ENCODE results near the gene PHACTR3. TPM values are rescaled to one million over a fixed set of nuclear protein-coding genes. Genes with fewer than 3 reads are reported as not detected.

Gene PHACTR3
- total RNA-seq, 4 donors from 2014 or later: 0.54 to 0.81 (median 0.59) TPM; not detected in 1

DNA sequence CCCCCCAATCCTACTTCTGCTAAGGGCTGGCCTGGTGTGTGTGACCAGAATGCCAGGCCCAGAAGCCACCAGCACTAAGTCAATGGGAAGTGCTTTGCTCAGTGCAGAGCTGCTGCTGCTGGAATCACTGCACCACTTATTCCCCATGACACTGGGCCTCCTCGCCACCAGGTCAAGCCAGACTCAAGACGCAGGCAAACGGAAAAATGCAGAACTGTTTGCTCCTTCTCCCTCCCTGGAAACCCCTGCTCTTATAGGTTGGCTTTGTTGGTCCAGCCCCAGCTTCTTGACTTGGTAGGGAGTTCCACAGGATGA is 121.9 kb downstream of the PHACTR3 start:
- H3K9me3 ChIP-seq: no peaks in the 10 kb centered on the region
- peaks cover 32% of the 10 kb centered on the region for H3K27me3 ChIP-seq
- 80% methylated on average over 2 of the region's 3 CpGs; no CpG with 5 or more reads in 1 of the 2 donors for WGBS, 2 donors (ENCODE audit: low coverage in 1 of 2)
- H3K27ac ChIP-seq: no peak overlapping the region
- no peak overlapping the region for H3K4me3 ChIP-seq
- TF ChIP-seq POLR2AphosphoS5 (IDR thresholded peaks at IDR 0.05) (no peak), EP300 (IDR thresholded peaks at IDR 0.05) (no peak), POLR2A (IDR thresholded peaks at IDR 0.05) (no peak)
- TF ChIP-seq, protein P1, sequence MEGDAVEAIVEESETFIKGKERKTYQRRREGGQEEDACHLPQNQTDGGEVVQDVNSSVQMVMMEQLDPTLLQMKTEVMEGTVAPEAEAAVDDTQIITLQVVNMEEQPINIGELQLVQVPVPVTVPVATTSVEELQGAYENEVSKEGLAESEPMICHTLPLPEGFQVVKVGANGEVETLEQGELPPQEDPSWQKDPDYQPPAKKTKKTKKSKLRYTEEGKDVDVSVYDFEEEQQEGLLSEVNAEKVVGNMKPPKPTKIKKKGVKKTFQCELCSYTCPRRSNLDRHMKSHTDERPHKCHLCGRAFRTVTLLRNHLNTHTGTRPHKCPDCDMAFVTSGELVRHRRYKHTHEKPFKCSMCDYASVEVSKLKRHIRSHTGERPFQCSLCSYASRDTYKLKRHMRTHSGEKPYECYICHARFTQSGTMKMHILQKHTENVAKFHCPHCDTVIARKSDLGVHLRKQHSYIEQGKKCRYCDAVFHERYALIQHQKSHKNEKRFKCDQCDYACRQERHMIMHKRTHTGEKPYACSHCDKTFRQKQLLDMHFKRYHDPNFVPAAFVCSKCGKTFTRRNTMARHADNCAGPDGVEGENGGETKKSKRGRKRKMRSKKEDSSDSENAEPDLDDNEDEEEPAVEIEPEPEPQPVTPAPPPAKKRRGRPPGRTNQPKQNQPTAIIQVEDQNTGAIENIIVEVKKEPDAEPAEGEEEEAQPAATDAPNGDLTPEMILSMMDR (IDR thresholded peaks at IDR 0.05): no peak
- no peaks in the 10 kb centered on the region for H3K36me3 ChIP-seq
- no peak for ATAC-seq
- no peaks in the 10 kb centered on the region for H3K4me1 ChIP-seq

DNA sequence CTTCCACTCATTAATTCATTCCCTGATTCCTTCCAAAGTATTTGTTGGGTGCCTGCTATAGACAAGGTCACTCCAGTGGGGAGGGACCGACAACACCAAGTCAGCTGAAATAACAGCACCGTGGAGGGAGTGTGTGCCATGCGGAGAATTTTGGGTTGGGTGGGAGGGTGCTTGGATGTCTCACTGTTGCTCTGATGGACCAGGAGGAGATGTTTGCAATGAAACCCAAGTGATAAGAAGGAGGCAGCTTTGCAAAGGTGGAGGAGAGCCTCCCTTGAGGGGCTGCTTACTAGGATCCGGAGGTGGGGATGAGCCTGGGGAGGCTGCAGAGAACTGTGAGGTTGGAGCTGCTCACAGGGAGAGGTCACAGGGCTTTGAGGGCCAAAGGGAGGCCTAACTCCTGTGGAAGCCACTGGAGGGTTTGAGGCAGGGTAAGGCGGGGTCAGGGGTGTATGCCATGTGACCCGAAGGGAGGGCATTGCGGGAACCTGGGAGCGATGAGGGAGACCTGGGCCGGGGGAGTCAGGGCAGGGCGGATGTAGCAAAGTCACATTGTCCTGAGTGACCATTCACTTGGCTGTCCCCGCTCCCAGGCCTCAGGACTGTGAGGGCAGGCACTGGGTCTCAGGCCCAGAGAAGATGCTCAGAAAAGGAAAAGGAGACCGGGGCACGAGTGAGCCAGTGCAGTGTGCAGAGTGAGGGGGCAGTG is 124.5 kb downstream of the PHACTR3 start:
- ATAC-seq: no peak
- TF ChIP-seq, protein P1 (IDR thresholded peaks at IDR 0.05): no peak
- H3K9me3 ChIP-seq: no peaks in the 10 kb centered on the region
- H3K4me1 ChIP-seq: no peaks in the 10 kb centered on the region
- no peak overlapping the region for H3K4me3 ChIP-seq
- H3K27ac ChIP-seq: no peak overlapping the region
- 86 to 98% methylated on average over 5 to 8 of the region's 13 CpGs for WGBS, 2 donors (ENCODE audit: low coverage in 1 of 2)
- H3K36me3 ChIP-seq: no peaks in the 10 kb centered on the region
- H3K27me3 ChIP-seq: peaks cover 32% of the 10 kb centered on the region

DNA sequence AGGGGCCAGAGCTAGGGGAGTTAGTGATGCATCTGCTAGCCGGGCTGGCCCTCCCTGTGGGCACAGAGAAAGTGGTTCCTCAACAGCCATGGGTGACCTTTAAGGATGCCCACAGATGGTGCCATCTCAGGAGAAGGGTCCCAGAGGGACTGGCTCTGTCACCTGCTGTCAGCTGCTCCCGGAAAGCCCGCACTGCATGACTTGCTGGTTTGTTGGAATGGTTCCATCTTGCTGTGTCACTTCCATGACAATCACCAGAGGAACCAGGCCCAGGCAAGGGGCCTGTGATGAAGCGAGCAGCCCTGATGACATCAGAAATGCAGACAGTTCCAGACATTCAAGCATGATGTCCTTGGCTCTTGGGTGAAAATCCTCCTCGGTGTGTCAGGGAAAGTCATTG is 125.2 kb downstream of the PHACTR3 start:
- Histone ChIP-seq H3K4me3 (no peak overlapping the region), H3K27me3 (peaks cover 29% of the 10 kb centered on the region), H3K27ac (no peak overlapping the region), H3K9me3 (no peaks in the 10 kb centered on the region), H3K36me3 (no peaks in the 10 kb centered on the region), H3K4me1 (no peaks in the 10 kb centered on the region)
- 81 to 100% methylated on average over 1 to 5 of the region's 5 CpGs for WGBS, 2 donors (ENCODE audit: low coverage in 1 of 2)
- no peak for ATAC-seq
- TF ChIP-seq POLR2A (IDR thresholded peaks at IDR 0.05): no peak
- no peak for TF ChIP-seq POLR2AphosphoS5 (IDR thresholded peaks at IDR 0.05)
- TF ChIP-seq, protein P1 (IDR thresholded peaks at IDR 0.05): no peak
- TF ChIP-seq EP300 (IDR thresholded peaks at IDR 0.05): no peak

DNA sequence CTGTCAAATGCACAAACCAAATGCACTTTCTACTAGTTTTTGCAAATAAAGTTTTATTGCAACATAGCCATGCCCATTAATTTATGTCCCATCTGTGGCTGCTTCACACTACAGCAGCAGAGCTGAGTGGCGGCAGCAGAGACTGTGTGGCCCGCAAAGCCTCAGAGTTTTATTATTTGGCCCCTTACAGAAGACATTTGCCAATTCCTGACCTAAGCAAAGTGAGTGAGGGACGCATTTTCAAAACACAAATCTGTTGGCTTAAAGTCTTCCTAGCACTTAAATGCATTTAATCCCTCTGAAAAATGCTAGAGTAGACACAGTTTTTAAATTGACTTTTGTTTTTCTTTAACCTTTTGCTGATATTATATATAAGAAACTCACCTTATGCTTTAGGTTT is 126.4 kb downstream of the PHACTR3 start:
- H3K9me3 ChIP-seq: no peaks in the 10 kb centered on the region
- ATAC-seq: no peak
- TF ChIP-seq EP300 (IDR thresholded peaks at IDR 0.05) (no peak), POLR2A (IDR thresholded peaks at IDR 0.05) (no peak), POLR2AphosphoS5 (IDR thresholded peaks at IDR 0.05) (no peak)
- TF ChIP-seq, protein P1 (IDR thresholded peaks at IDR 0.05): no peak
- H3K4me1 ChIP-seq: no peaks in the 10 kb centered on the region
- H3K36me3 ChIP-seq: no peaks in the 10 kb centered on the region
- WGBS, 2 donors (ENCODE audit: low coverage in 1 of 2): 54 to 87% methylated on average over 2 to 3 of the region's 3 CpGs
- no peak overlapping the region for H3K27ac ChIP-seq
- H3K4me3 ChIP-seq: no peak overlapping the region
- H3K27me3 ChIP-seq: peaks cover 23% of the 10 kb centered on the region

DNA sequence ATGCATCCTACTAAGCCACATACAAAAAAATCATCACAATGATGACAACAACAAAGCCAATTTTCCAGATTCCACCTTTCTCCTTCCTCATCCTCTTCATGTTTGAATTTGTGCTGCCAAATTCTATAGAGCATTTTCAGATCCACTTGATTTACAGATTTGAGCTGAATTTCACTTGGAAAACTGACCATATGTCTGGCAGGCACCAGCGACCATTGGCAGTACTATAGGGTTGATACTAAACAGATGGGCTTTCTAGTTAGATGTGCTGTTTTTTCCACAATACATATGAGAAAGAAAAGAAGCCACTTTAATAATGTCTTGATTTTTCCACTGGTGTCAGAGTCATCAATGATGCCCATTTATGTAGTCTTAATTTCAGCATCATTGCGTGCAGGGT is 127.0 kb downstream of the PHACTR3 start:
- H3K36me3 ChIP-seq: no peaks in the 10 kb centered on the region
- 72 to 75% methylated on average over 2 of the region's 2 CpGs for WGBS, 2 donors (ENCODE audit: low coverage in 1 of 2)
- TF ChIP-seq POLR2AphosphoS5 (IDR thresholded peaks at IDR 0.05) (no peak), POLR2A (IDR thresholded peaks at IDR 0.05) (no peak)
- ATAC-seq: no peak
- no peaks in the 10 kb centered on the region for H3K4me1 ChIP-seq
- no peak overlapping the region for H3K27ac ChIP-seq
- H3K9me3 ChIP-seq: no peaks in the 10 kb centered on the region
- H3K27me3 ChIP-seq: peaks cover 29% of the 10 kb centered on the region
- H3K4me3 ChIP-seq: no peak overlapping the region

All from gastroesophageal sphincter (tissue), 4 donors.